SK-N-SH treated with all-trans-retinoic acid at 6 μM for 48 hours (cell line): Measurements from ENCODE around the gene QKI.
"Not testable (repeated sequence)": the region's sequence is repeated elsewhere in the genome, so short reads cannot be mapped to it uniquely, and the experiment has no call there.

Experiments used
- ATAC-seq: fragments of 200-7000 bp; cut with Tn5 transposase; 3 replicates; pipeline ENCODE4 v1.9.1; 2020; ENCODE audit warnings: mild to moderate bottlenecking, moderate library complexity
- CREB5 ChIP-seq: fragments of 250-450 bp; sonication (Bioruptor Pico); IDR thresholded peaks from 2 replicates; pipeline ENCODE4 v1.5.1; 2020; ENCODE audit warnings: low read depth, mild to moderate bottlenecking, moderate library complexity
- CSDC2 ChIP-seq: fragments of 250-450 bp; sonication (Bioruptor Pico); IDR thresholded peaks from 2 replicates; pipeline ENCODE4 v1.5.0; 2020; ENCODE audit warnings: mild to moderate bottlenecking, moderate library complexity
- ESRRG ChIP-seq: fragments of 250-450 bp; sonication (Bioruptor Pico); IDR thresholded peaks from 2 replicates; pipeline ENCODE4 v1.6.1; 2021; ENCODE audit warnings: mild to moderate bottlenecking
- GLIS3 ChIP-seq: fragments of 250-450 bp; sonication (Bioruptor Pico); IDR thresholded peaks from 2 replicates; pipeline ENCODE4 v1.5.0; 2020; ENCODE audit warnings: mild to moderate bottlenecking, moderate library complexity
- ISL1 ChIP-seq: fragments of 250-450 bp; sonication (Bioruptor Pico); IDR thresholded peaks from 2 replicates; pipeline ENCODE4 v2.1.2; 2022; ENCODE audit warnings: mild to moderate bottlenecking, moderate library complexity
- OSR1 ChIP-seq: fragments of 250-450 bp; sonication (Bioruptor Pico); IDR thresholded peaks from 2 replicates; pipeline ENCODE4 v1.8.0; 2022; ENCODE audit warnings: moderate library complexity, mild to moderate bottlenecking, inconsistent platforms
- PPARA ChIP-seq: fragments of 250-450 bp; sonication (Bioruptor Pico); IDR thresholded peaks from 2 replicates; pipeline ENCODE4 v1.5.0; 2020; ENCODE audit warnings: mild to moderate bottlenecking, borderline replicate concordance
- RARB ChIP-seq: fragments of 250-450 bp; sonication (Bioruptor Pico); IDR thresholded peaks from 2 replicates; pipeline ENCODE4 v1.8.0; 2021; ENCODE audit warnings: mild to moderate bottlenecking, moderate library complexity
- SNAI2 ChIP-seq: fragments of 250-450 bp; sonication (Bioruptor Pico); IDR thresholded peaks from 2 replicates; pipeline ENCODE4 v1.5.0; 2020; ENCODE audit warnings: mild to moderate bottlenecking, moderate library complexity
- TOX ChIP-seq: fragments of 250-450 bp; sonication (Bioruptor Pico); IDR thresholded peaks from 2 replicates; pipeline ENCODE4 v1.8.0; 2021; ENCODE audit warnings: mild to moderate bottlenecking, moderate library complexity, borderline replicate concordance
- TSHZ2 ChIP-seq: fragments of 250-450 bp; sonication (Bioruptor Pico); IDR thresholded peaks from 2 replicates; pipeline ENCODE4 v1.5.0; 2020; ENCODE audit warnings: mild to moderate bottlenecking, moderate library complexity
- ZC3H10 ChIP-seq: fragments of 250-450 bp; sonication (Bioruptor Pico); IDR thresholded peaks from 2 replicates; pipeline ENCODE4 v1.5.1; 2021; ENCODE audit warnings: mild to moderate bottlenecking, moderate library complexity
- ZFP30 ChIP-seq: fragments of 450-650 bp; formaldehyde crosslinking; IDR thresholded peaks from 2 replicates; pipeline ENCODE4 v1.5.0; 2022; ENCODE audit warnings: mild to moderate bottlenecking, moderate library complexity
- ZNF565 ChIP-seq: fragments of 450-650 bp; formaldehyde crosslinking; conservative IDR thresholded peaks from 2 replicates; pipeline ENCODE4 v1.5.0; 2020; ENCODE audit warnings: low read depth, mild to moderate bottlenecking, moderate library complexity
- ZNF8 ChIP-seq: fragments of 450-650 bp; formaldehyde crosslinking; IDR thresholded peaks from 2 replicates; pipeline ENCODE4 v1.5.0; 2020; ENCODE audit warnings: mild to moderate bottlenecking, moderate library complexity
- TF ChIP-seq, protein P1 (sequence below): fragments of 250-450 bp; sonication (Bioruptor Pico); IDR thresholded peaks from 2 replicates; pipeline ENCODE4 v1.8.0; 2020; ENCODE audit warnings: mild to moderate bottlenecking, moderate library complexity, borderline replicate concordance
- TF ChIP-seq, protein P2 (sequence below): fragments of 250-450 bp; sonication (Bioruptor Pico); IDR thresholded peaks from 2 replicates; pipeline ENCODE4 v1.8.0; 2021; ENCODE audit warnings: low read depth, mild to moderate bottlenecking, moderate library complexity, borderline replicate concordance

QKI gene

DNA sequence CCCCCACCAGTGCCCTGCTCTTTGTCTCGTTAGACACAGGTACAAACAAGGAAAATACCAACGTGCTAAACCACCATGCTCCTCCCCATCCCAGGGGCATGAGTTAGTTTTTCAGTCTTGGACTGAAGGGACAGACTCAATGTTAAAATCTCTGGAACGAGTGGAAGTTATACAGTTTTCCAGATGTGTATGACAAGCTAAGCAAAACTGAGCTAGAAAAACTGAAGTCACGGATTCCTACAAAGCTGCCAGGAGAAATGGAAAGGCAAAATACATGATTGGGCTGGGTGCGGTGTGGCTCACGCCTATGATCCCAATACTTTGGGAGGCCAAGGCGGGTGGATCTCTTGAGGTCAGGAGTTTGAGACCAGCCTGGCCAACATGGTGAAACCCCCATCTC is 34.3 kb upstream of the QKI start:
- no peak for ATAC-seq
- TF ChIP-seq PPARA (CRISPR knock-in tag) (no peak), OSR1 (no peak), TOX (CRISPR knock-in tag) (no peak)

DNA sequence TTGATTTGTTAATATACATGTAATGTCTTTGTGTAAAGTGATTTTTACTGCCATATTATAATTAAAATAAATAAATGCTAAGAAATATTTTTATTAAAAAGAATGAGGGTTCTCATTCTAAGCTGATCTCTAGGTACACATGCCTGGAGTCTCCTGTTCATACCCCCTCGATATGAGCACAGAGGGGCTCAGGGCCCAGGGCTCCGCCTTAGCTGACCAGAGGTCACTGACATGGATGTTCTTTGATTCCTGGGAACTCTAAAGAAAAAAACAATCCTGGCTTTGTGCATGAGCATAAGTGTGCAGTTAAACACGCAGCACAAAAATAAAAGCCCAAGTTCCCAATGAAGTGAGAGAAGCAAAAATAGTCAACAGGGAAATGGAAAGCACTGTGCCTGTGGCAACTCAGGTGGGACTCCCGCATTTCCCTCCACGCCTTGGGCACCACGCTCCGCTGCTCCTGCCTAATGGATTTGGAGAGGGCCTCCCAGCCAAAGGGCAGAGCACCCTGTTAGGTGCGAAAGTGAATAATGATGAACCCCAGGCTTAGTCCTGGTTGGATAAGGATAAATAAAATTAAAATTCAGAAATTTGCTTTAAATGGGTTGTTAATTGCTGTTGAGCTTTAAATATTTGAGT is 33.3 kb upstream of the QKI start:
- no peak for ATAC-seq
- TF ChIP-seq TSHZ2 (CRISPR knock-in tag) = no peak
- TF ChIP-seq ZNF565 (CRISPR knock-in tag) = no peak
- TF ChIP-seq ZC3H10 (CRISPR knock-in tag) = no peak
- no peak for TF ChIP-seq RARB (CRISPR knock-in tag)
- TF ChIP-seq, all 23 proteins: peak for 0

DNA sequence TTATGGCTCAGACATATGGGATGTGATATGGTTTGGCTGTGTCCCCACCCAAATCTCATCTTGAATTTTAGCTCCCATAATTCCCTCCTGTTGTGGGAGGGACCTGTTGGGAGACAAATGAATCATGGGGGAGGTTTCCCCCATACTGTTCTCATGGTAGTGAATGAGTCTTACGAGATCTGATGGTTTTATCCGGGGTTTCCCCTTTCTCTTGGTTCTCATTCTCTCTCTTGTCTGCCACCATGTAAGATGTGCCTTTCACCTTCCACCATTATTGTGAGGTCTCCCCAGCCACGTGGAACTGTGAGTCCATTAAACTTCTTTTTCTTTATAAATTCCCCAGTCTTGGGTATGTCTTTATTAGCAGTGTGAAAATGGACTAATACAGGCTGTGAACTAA is 31.1 kb upstream of the QKI start:
- ATAC-seq = not testable (repeated sequence)

GRCh38 chr6:163383912-163384311 is 30.6 kb upstream of the QKI start:
- TF ChIP-seq TOX (CRISPR knock-in tag) (no peak), ISL1 (CRISPR knock-in tag) (no peak), ZFP30 (CRISPR knock-in tag) (no peak), ZNF8 (CRISPR knock-in tag) (no peak), CSDC2 (CRISPR knock-in tag) (no peak), TSHZ2 (CRISPR knock-in tag) (no peak)
- TF ChIP-seq, all 23 proteins: peak for 0
- ATAC-seq = no peak

GRCh38 chr6:163384510-163384909 is 30.0 kb upstream of the QKI start:
- no peak for TF ChIP-seq GLIS3
- no peak for TF ChIP-seq SNAI2
- no peak for TF ChIP-seq TOX (CRISPR knock-in tag)
- TF ChIP-seq, protein P1, sequence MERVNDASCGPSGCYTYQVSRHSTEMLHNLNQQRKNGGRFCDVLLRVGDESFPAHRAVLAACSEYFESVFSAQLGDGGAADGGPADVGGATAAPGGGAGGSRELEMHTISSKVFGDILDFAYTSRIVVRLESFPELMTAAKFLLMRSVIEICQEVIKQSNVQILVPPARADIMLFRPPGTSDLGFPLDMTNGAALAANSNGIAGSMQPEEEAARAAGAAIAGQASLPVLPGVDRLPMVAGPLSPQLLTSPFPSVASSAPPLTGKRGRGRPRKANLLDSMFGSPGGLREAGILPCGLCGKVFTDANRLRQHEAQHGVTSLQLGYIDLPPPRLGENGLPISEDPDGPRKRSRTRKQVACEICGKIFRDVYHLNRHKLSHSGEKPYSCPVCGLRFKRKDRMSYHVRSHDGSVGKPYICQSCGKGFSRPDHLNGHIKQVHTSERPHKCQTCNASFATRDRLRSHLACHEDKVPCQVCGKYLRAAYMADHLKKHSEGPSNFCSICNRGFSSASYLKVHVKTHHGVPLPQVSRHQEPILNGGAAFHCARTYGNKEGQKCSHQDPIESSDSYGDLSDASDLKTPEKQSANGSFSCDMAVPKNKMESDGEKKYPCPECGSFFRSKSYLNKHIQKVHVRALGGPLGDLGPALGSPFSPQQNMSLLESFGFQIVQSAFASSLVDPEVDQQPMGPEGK = no peak
- no peak for TF ChIP-seq ZNF565 (CRISPR knock-in tag)
- TF ChIP-seq TSHZ2 (CRISPR knock-in tag) = no peak
- no peak for TF ChIP-seq ZNF8 (CRISPR knock-in tag)
- TF ChIP-seq ZFP30 (CRISPR knock-in tag) = no peak
- TF ChIP-seq PPARA (CRISPR knock-in tag) = no peak
- no peak for TF ChIP-seq ESRRG (CRISPR knock-in tag)
- no peak for TF ChIP-seq CREB5 (CRISPR knock-in tag)
- TF ChIP-seq ZC3H10 (CRISPR knock-in tag) = no peak
- TF ChIP-seq, protein P2, sequence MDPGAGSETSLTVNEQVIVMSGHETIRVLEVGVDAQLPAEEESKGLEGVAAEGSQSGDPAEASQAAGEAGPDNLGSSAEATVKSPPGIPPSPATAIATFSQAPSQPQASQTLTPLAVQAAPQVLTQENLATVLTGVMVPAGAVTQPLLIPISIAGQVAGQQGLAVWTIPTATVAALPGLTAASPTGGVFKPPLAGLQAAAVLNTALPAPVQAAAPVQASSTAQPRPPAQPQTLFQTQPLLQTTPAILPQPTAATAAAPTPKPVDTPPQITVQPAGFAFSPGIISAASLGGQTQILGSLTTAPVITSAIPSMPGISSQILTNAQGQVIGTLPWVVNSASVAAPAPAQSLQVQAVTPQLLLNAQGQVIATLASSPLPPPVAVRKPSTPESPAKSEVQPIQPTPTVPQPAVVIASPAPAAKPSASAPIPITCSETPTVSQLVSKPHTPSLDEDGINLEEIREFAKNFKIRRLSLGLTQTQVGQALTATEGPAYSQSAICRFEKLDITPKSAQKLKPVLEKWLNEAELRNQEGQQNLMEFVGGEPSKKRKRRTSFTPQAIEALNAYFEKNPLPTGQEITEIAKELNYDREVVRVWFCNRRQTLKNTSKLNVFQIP (CRISPR knock-in tag) = no peak
- no peak for ATAC-seq

- ATAC-seq = not testable (repeated sequence)
These were observed 29.0 kb upstream of the QKI start for GRCh38 chr6:163385503-163385902.
